Endodermal cell (in vitro differentiated cells): ENCODE data around the gene IL1RAPL2. TPM values are rescaled to one million over a fixed set of nuclear protein-coding genes. Genes with fewer than 3 reads are reported as not detected.

ENCODE experiments used
- DNase-seq: peaks from one replicate; pipeline ENCODE4 v3.0.0-alpha.2; 2017
- H3K27ac ChIP-seq: 2 replicates; pipeline ENCODE4 v1.5.1; 2013; ENCODE audit warnings: mild to moderate bottlenecking, low read depth, low read length, moderate library complexity
- H3K27me3 ChIP-seq: 2 replicates; pipeline ENCODE4 v1.6.1; 2013; ENCODE audit warnings: mild to moderate bottlenecking, low read length, moderate library complexity; ENCODE audit not compliant: insufficient read depth, control insufficient read depth, poor library complexity, severe bottlenecking
- H3K36me3 ChIP-seq: 2 replicates; pipeline ENCODE4 v1.7.0; 2013; ENCODE audit warnings: mild to moderate bottlenecking, low read length, moderate library complexity; ENCODE audit not compliant: control insufficient read depth, insufficient read depth
- H3K4me1 ChIP-seq: one replicate; pipeline ENCODE4 v1.7.0; 2013; ENCODE audit warnings: low read length; ENCODE audit not compliant: control insufficient read depth, insufficient read depth
- H3K4me3 ChIP-seq: 2 replicates; pipeline ENCODE4 v1.5.1; 2013; ENCODE audit warnings: mild to moderate bottlenecking, low read length, moderate library complexity
- H3K9ac ChIP-seq: 2 replicates; pipeline ENCODE4 v1.6.1; 2013; ENCODE audit warnings: mild to moderate bottlenecking, low read length, moderate library complexity; ENCODE audit not compliant: poor library complexity, severe bottlenecking; ENCODE audit errors: extremely low read depth
- H3K9me3 ChIP-seq: 2 replicates; pipeline ENCODE4 v1.6.1; 2013; ENCODE audit warnings: mild to moderate bottlenecking, low read length, moderate library complexity; ENCODE audit not compliant: control insufficient read depth
- H3K27ac Mint-ChIP-seq: 2 replicates; pipeline ENCODE4 v1.8.0; 2020; ENCODE audit warnings: mixed read lengths
- H3K27me3 Mint-ChIP-seq: 2 replicates; pipeline ENCODE4 v1.8.0; 2021; ENCODE audit warnings: mild to moderate bottlenecking, mixed read lengths; ENCODE audit not compliant: insufficient read depth
- H3K36me3 Mint-ChIP-seq: 2 replicates; pipeline ENCODE4 v1.8.0; 2020; ENCODE audit warnings: low read depth, mixed read lengths
- H3K4me1 Mint-ChIP-seq: 2 replicates; pipeline ENCODE4 v1.8.0; 2020; ENCODE audit warnings: mixed read lengths
- H3K4me3 Mint-ChIP-seq: 2 replicates; pipeline ENCODE4 v1.8.0; 2020; ENCODE audit warnings: mild to moderate bottlenecking, moderate library complexity, mixed read lengths
- H3K9me3 Mint-ChIP-seq: 2 replicates; pipeline ENCODE4 v1.8.0; 2020; ENCODE audit warnings: mild to moderate bottlenecking, mixed read lengths
- CTCF ChIP-seq: fragments of 200-600 bp; sonication (generic); conservative IDR thresholded peaks from 2 replicates; pipeline ENCODE4 v1.5.0; 2021; ENCODE audit warnings: antibody characterized with exemption, mild to moderate bottlenecking
- WGBS, 2 experiments: methylation state at CpG; one replicate each; pipeline versions ENCODE4 v1.1.5 to v1.1.7; 2013; ENCODE audit warnings: missing lambda C conversion rate in 2 of 2, mixed read lengths in 1 of 2; ENCODE audit not compliant: insufficient coverage in 1 of 2, insufficient read length in 1 of 2; 5-methylcytosine and 5-hydroxymethylcytosine counted together
- total RNA-seq, 2 donors: library from RNA; stranded (reverse); fragmentation: NEBNext Ultra II Directional in 1 of 2; extraction: Animal tissue kit (Norgen Biotek cat#: 25700) in 1 of 2; gene quantifications; 2 replicates in 1 of 2; 3 replicates in 1 of 2; pipeline ENCODE4 v1.2.1, GENCODE V29; 2021

IL1RAPL2 gene
- total RNA-seq, 2 donors from 2014 or later, result 0.13 TPM; not detected in 1

- Mint-ChIP-seq H3K36me3 (no peaks in the 10 kb centered on the region), H3K9me3 (peaks cover 33% of the 10 kb centered on the region), H3K4me1 (no peaks in the 10 kb centered on the region), H3K4me3 (no peak overlapping the region), H3K27ac (no peak overlapping the region), H3K27me3 (no peaks in the 10 kb centered on the region)
- no peak for TF ChIP-seq CTCF
- no peaks in the 10 kb centered on the region for H3K36me3 ChIP-seq
- no peak overlapping the region for H3K4me3 ChIP-seq
- H3K27me3 ChIP-seq, result no peaks in the 10 kb centered on the region
- no peaks in the 10 kb centered on the region for H3K9me3 ChIP-seq
- WGBS, 2 experiments, result 89% methylated on average over 1 of the region's 2 CpGs; no CpG with 5 or more reads in 1 of the 2 experiments
- H3K27ac ChIP-seq, result no peak overlapping the region
- H3K9ac ChIP-seq, result no peak overlapping the region
- DNase-seq, result no peak
- H3K4me1 ChIP-seq, result no peaks in the 10 kb centered on the region
These were observed 113.2 kb downstream of the IL1RAPL2 start for GRCh38 chrX:104679175-104679574.

GRCh38 chrX:104681214-104681613 lies 115.2 kb downstream of the IL1RAPL2 start:
- TF ChIP-seq CTCF, result no peak
- Histone ChIP-seq H3K9me3 (no peaks in the 10 kb centered on the region), H3K4me1 (no peaks in the 10 kb centered on the region), H3K27me3 (no peaks in the 10 kb centered on the region), H3K36me3 (no peaks in the 10 kb centered on the region), H3K4me3 (no peak overlapping the region), H3K9ac (no peak overlapping the region), H3K27ac (no peak overlapping the region)
- 80 to 88% methylated on average over 2 to 3 of the region's 3 CpGs for WGBS, 2 experiments
- Mint-ChIP-seq H3K4me3 (no peak overlapping the region), H3K4me1 (no peaks in the 10 kb centered on the region), H3K27me3 (no peaks in the 10 kb centered on the region), H3K9me3 (peaks cover 45% of the 10 kb centered on the region), H3K36me3 (no peaks in the 10 kb centered on the region), H3K27ac (no peak overlapping the region)
- no peak for DNase-seq

GRCh38 chrX:104684077-104684476 lies 118.1 kb downstream of the IL1RAPL2 start:
- Histone ChIP-seq H3K36me3 (no peaks in the 10 kb centered on the region), H3K4me3 (no peak overlapping the region), H3K4me1 (no peaks in the 10 kb centered on the region), H3K9ac (no peak overlapping the region), H3K9me3 (no peaks in the 10 kb centered on the region), H3K27ac (no peak overlapping the region), H3K27me3 (no peaks in the 10 kb centered on the region)
- 97% methylated on average over 2 of the region's 2 CpGs; no CpG with 5 or more reads in 1 of the 2 experiments for WGBS, 2 experiments
- H3K4me1 Mint-ChIP-seq, result no peaks in the 10 kb centered on the region
- H3K27ac Mint-ChIP-seq, result no peak overlapping the region
- no peak overlapping the region for H3K4me3 Mint-ChIP-seq
- DNase-seq, result no peak
- H3K27me3 Mint-ChIP-seq, result no peaks in the 10 kb centered on the region
- TF ChIP-seq CTCF, result no peak
- no peaks in the 10 kb centered on the region for H3K36me3 Mint-ChIP-seq
- H3K9me3 Mint-ChIP-seq, result peaks cover 41% of the 10 kb centered on the region
